Measurements from ENCODE around the gene KATNAL2.
"Not testable (repeated sequence)": the region's sequence is repeated elsewhere in the genome, so short reads cannot be mapped to it uniquely, and the experiment has no call there.

Gene KATNAL2

GRCh38 chr18:47034591-47034990 lies 117.2 kb downstream of the KATNAL2 start:
- not testable (repeated sequence) for DNase-seq

GRCh38 chr18:47035156-47035671 lies 117.8 kb downstream of the KATNAL2 start, which contains the start of gene ELOA2:
TSS of gene ELOA2 (minus strand) at chr18:47035621. CDS start at chr18:47035264, 357 bp downstream.
- no peak for DNase-seq

GRCh38 chr18:47036298-47036874 lies 119.0 kb downstream of the KATNAL2 start:
- no peak for DNase-seq

GRCh38 chr18:47036927-47037578 lies 119.7 kb downstream of the KATNAL2 start:
- no peak for DNase-seq

DNA sequence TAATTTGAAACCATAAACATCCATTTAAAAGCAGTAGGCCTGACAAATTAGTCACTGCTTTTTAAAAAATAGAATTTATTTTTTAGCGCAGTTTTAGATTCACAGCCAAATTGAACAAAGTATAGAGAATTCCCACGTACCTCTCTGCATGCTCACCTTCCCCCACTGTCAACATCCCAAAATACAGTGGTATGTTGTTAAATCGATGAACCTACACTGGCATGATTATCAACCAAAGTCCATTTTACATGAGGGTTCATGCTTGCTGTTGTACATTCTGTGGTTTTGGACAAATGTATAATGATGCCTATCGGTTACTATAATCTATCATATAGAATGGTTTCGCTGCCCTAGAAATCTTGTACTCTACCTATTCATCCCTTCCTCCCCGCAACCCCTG lies 123.6 kb downstream of the KATNAL2 start:
- DNase-seq, result no peak

DNA sequence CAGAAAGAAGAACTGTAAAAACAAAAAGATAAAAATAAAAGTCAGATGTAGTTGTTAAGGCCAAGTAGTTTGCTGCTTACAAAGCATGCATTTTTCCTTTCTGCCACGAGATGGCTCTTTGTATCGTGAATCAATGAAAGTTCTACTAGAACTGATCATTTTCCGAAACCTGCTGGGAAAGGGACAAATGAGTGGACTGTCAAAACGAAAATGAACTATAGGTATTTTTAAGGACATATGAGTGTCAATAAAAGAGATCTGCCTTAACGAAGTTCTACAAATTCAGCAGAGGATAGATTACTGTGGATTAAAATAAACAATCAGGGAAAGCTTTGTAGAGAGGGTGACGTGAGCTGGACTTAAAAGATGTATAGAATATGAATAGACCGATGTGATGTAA lies 133.1 kb downstream of the KATNAL2 start:
- no peak for DNase-seq

GRCh38 chr18:47054369-47054768 lies 137.0 kb downstream of the KATNAL2 start:
- no peak for DNase-seq

DNA sequence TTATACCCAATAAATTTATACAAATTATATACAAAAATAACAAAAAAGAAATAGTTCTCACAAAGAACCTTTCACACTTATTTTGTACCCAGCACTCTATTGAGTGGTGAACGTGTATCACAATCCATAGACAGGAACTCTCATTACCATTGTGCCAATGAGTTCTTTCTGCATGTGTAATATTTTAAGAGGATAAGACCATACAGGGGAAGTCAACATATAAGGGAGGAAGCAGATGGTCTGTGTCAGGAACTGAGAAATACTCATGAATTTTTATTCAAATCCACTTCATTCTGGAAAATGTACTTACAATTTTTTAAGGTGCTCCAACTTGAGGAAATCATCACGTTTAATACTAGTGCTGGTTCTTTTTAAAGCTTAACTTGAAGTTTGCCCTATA lies 145.1 kb downstream of the KATNAL2 start:
- no peak for DNase-seq

DNA sequence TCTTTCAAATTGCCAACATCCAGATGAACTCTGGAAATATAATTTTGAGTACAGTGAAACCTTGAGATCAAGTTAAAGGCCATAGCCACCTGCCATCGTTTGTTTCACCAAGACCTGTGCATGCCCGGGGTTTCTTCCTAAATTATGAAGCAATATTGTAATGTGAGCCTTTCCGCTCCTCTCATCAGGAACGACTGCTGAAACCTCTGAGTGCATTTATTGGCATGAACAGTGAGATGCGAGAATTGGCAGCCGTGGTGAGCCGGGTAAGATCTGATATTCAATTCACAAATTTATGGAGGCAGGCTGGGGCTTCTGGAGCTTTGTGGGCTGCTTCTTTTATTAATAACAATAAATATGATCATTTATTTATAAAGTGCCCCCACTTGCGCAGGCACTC lies 145.7 kb downstream of the KATNAL2 start:
- DNase-seq, result no peak

DNA sequence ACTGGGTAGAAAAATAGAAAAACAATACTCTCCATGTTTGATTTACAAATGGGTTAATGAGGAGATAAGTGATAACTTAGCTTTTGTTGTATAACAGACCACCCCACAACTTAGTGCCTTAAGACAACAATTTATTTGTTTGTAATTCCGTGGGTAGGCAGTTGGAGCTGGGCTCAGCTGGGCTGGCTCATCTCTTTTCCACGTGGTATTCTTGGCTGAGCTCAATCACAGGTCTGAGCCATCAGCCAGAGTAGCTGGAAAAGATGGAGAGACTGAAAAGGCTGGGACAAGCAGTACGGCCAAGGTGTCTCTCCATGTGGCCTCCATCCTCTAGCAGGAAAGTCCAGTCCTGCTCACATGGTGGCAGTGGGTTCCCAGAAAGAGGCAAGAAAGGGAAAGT lies 150.2 kb downstream of the KATNAL2 start:
- no peak for DNase-seq

GRCh38 chr18:47075098-47075883 lies 157.9 kb downstream of the KATNAL2 start:
- no peak for DNase-seq

DNA sequence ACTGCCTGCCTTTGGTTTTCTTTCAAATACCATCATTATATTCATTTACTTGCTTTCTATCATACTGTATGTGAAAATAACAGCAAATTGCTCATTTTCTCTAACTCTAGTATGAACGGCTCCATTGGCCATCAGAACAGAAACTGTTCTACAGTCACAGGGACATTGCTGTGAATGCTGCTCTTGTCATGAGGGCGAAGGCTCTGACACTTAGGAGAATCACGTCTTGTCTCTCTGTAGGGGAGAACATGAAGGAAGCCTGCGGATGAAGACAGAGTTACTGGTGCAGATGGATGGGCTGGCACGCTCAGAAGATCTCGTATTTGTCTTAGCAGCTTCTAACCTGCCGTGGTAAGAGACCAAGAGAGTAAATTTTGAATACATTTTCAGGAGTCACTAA lies 159.7 kb downstream of the KATNAL2 start:
- no peak for DNase-seq

DNA sequence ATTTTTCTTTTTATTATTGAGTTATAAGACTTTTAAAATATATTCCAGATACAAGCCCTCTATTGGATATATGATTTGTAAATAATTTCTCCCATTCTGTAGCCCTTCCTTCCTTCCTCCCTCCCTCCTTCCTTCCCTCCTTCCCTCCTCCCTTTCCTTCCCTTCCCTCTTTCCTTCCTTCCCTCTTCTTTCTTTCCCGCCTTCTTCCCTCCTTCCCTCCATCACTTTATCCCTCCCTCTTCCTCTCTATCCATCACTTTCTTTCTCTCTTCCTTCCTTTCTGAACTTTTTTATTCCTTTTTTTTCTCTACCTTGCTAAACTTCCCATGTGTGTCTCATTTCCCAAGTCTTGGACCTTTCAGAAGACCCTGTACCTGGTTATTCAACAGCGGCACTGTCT lies 163.5 kb downstream of the KATNAL2 start:
- no peak for DNase-seq

- DNase-seq, result no peak
These were observed 164.2 kb downstream of the KATNAL2 start for GRCh38 chr18:47081578-47081977.

- no peak for DNase-seq
These were observed 170.3 kb downstream of the KATNAL2 start for GRCh38 chr18:47087676-47088075.

GRCh38 chr18:47095810-47096209 lies 178.4 kb downstream of the KATNAL2 start:
- no peak for DNase-seq

- peak in 3 of 4 experiments; percentile 7 to 20 (median 20) for DNase-seq
These were observed 182.9 kb downstream of the KATNAL2 start for GRCh38 chr18:47100212-47100831.

DNA sequence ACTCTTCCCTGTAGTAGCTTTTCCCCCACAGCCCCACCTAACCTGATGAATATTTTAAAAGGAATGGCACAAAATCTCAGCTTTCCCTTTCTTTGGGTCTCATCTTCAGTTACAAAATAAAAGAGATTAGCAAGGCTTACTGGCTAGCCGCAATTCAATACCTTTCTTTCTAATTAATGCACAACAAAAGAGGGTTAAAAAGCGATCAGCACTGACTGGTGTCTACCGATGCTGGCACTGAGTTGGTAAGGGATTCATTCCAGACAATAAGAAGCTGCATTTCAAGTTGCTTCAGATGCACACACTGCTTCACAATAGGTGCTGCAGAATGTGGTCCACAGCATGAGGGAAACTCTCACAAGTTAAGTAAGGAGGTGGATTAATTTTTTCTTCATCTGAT lies 191.0 kb downstream of the KATNAL2 start:
- no peak for DNase-seq

DNA sequence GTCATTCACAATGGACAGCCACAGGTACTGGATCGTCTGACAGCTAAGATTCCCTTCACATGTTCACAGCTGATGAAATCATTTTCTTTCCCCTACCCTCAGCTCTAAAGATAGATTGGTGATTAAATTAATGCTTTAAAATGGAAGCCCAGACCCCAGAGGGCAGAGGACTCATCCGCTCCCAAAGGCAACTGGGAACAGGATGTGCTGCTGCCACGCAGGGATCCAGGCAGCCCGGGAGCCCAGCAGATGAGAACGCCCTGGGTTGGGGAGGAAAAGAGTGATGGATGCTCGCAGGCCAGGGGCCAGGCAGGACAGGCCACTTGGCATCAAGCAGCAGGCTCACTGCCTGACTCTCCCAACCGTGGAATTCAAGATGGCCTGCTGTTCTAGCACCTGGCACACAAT lies 191.6 kb downstream of the KATNAL2 start:
- no peak for DNase-seq

DNA sequence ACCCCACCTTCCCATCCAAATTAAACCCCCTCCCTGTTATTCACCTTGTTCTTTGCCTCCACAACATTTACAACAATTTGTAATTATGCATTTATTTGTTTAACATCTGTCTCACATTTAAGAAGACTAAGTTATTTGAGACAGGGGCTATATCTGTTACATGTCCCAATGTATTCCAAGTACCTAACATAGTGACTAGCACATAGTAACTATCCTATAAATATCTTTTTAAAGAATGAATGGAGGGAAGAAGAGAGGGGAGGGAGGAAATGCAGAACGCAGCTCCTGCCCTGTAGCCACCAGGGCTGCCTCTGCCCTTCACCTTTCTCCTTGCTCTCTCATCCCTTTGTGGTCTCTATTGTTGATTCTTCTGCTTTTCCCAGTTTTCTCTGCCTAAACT lies 192.3 kb downstream of the KATNAL2 start:
- no peak for DNase-seq

- no peak for DNase-seq
These were observed 193.3 kb downstream of the KATNAL2 start for GRCh38 chr18:47110492-47111274.

DNA sequence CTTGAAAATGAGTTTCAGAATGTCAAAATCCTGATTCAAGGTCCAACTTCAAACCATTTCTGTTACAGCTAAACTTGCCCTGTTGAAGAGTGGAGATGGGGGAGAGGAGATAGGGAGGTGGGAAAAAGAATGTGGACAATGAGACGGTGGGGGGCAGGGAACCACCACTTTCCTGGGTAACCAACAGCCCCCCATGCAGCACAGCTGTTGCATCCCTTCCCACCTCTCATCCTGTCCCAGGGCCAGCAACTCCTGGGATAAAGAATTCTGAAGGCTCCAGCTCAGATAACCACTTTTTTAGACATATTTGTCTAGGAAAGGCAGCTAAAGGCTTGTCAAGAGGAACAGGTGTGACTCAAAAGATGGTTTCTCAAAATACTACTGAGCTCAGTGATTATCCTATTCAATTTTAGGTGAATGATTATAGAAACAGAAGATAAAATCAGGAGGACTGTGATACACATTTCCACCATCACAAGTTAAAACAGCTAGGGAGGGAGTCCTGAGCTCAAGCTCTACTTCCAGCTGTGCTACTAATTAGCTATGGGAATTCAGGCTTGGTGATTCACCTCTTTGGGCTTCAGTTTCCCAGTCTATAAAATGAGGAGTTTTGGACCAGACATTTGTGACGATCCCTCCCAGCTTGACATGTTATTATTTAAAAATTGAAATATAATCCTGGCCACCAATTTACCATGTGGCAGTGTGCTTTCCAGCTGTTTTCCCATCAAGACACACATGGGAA lies 196.6 kb downstream of the KATNAL2 start:
- no peak for DNase-seq

Data from activated CD4-positive, CD25-positive, alpha-beta regulatory T cell (primary cell).